B cell (primary cell): ENCODE measurements around the gene DLX3. TPM values are rescaled to one million over a fixed set of nuclear protein-coding genes. Genes with fewer than 3 reads are reported as not detected.
A peak's percentile ranks its signal among the peaks of the same experiment; 100 is the strongest.

ENCODE experiments used
- ATAC-seq: fragments of 200-7000 bp; cut with Tn5 transposase; one replicate; pipeline ENCODE4 v1.10.0; 2021; ENCODE audit warnings: low read depth, mild to moderate bottlenecking, moderate number of reproducible peaks, moderate library complexity
- CTCF ChIA-PET: fragments of 350-600 bp; sonication (Branson Sonifier 250); formaldehyde crosslinking; loops from one replicate; lab custom pipeline; 2021; ENCODE audit warnings: antibody characterized with exemption, inconsistent platforms; lab: Charles Lee
- POLR2A ChIA-PET: fragments of 350-600 bp; sonication (Branson Sonifier 250); formaldehyde crosslinking; loops from one replicate; lab custom pipeline; 2021; ENCODE audit warnings: antibody characterized with exemption; lab: Charles Lee
- DNase-seq: peaks from one replicate; pipeline ENCODE4 v3.0.0; 2013
- H2AFZ ChIP-seq: 2 replicates; pipeline ENCODE4 v1.6.1; 2012; ENCODE audit warnings: mild to moderate bottlenecking, low read depth, low read length; ENCODE audit not compliant: insufficient read depth, poor library complexity, severe bottlenecking
- H3K27ac ChIP-seq, 2 donors: 1 replicate in 1 of 2; 2 replicates in 1 of 2; pipeline ENCODE4 v1.5.1; 2012 to 2013; ENCODE audit warnings: low read length in 2 of 2, mild to moderate bottlenecking in 2 of 2, moderate library complexity in 1 of 2
- H3K27me3 ChIP-seq, 4 experiments: fragments of 200-600 bp in 1 of 4; sonication (generic) in 1 of 4; replicated peaks in 1 of 4; 1 replicate in 2 of 4; 2 replicates in 2 of 4; pipeline versions ENCODE4 v1.6.1 to v1.7.0; 2013 to 2016; ENCODE audit warnings: low read length in 3 of 4, mild to moderate bottlenecking in 2 of 4, mixed read lengths in 1 of 4, moderate library complexity in 1 of 4; ENCODE audit not compliant: insufficient read depth in 4 of 4, control insufficient read depth in 3 of 4; ENCODE audit errors: control extremely low read depth in 1 of 4
- H3K36me3 ChIP-seq, 2 experiments: replicated peaks in 1 of 2; 1 replicate in 1 of 2; 2 replicates in 1 of 2; pipeline versions ENCODE4 v1.6.1 to v1.7.1; 2013; ENCODE audit warnings: low read length in 1 of 2; ENCODE audit not compliant: insufficient read depth in 2 of 2, control insufficient read depth in 1 of 2; ENCODE audit errors: control extremely low read depth in 1 of 2, extremely low read depth in 1 of 2
- H3K4me1 ChIP-seq, 2 donors: fragments of 200-600 bp in 1 of 2; sonication (generic) in 1 of 2; 1 replicate in 1 of 2; 2 replicates in 1 of 2; pipeline versions ENCODE4 v1.5.1 to v1.6.1; 2013 to 2017; ENCODE audit warnings: low read length in 2 of 2; ENCODE audit not compliant: control insufficient read depth in 2 of 2, insufficient read depth in 2 of 2
- H3K4me2 ChIP-seq: replicated peaks from 2 replicates; pipeline ENCODE3; 2012; ENCODE audit warnings: mild to moderate bottlenecking, low read depth, low read length; ENCODE audit not compliant: poor library complexity, severe bottlenecking
- H3K4me3 ChIP-seq, 5 experiments: fragments of 200-600 bp in 1 of 5; sonication (generic) in 1 of 5; 1 replicate in 3 of 5; 2 replicates in 2 of 5; pipeline versions ENCODE4 v1.5.1 to v1.7.0; 2011 to 2016; ENCODE audit warnings: low read length in 4 of 5, mild to moderate bottlenecking in 4 of 5, low read depth in 2 of 5, control low read depth in 1 of 5, moderate library complexity in 1 of 5; ENCODE audit not compliant: insufficient read depth in 1 of 5; ENCODE audit errors: control extremely low read depth in 1 of 5, extremely low read depth in 1 of 5
- H3K79me2 ChIP-seq: fragments of 200-600 bp; sonication (generic); one replicate; pipeline ENCODE4 v1.6.0; 2016; ENCODE audit warnings: low read length; ENCODE audit not compliant: control insufficient read depth, insufficient read depth
- H3K9ac ChIP-seq: fragments of 200-600 bp; sonication (generic); 2 replicates; pipeline ENCODE4 v1.6.1; 2017; ENCODE audit warnings: mild to moderate bottlenecking, low read length, moderate library complexity
- H3K9me3 ChIP-seq, 3 donors: one replicate each; pipeline versions ENCODE4 v1.6.1 to v1.7.1; 2013; ENCODE audit warnings: low read length in 2 of 3; ENCODE audit not compliant: control insufficient read depth in 2 of 3, insufficient read depth in 1 of 3; ENCODE audit errors: control extremely low read depth in 1 of 3
- H4K20me1 ChIP-seq: 2 replicates; pipeline ENCODE4 v1.6.0; 2012; ENCODE audit warnings: mild to moderate bottlenecking, low read length; ENCODE audit not compliant: insufficient read depth, control insufficient read depth, poor library complexity, severe bottlenecking
- H3K27ac Mint-ChIP-seq: one replicate; pipeline ENCODE4 v1.8.0; 2021; ENCODE audit warnings: mixed read lengths
- H3K27me3 Mint-ChIP-seq: one replicate; pipeline ENCODE4 v1.8.0; 2021; ENCODE audit warnings: mixed read lengths
- H3K4me1 Mint-ChIP-seq: one replicate; pipeline ENCODE4 v1.8.0; 2021; ENCODE audit warnings: mixed read lengths
- H3K4me3 Mint-ChIP-seq: one replicate; pipeline ENCODE4 v1.8.0; 2021; ENCODE audit warnings: mixed read lengths
- H3K9me3 Mint-ChIP-seq: one replicate; pipeline ENCODE4 v1.8.0; 2022; ENCODE audit warnings: mixed read lengths; ENCODE audit not compliant: insufficient read depth
- EZH2 ChIP-seq: IDR thresholded peaks from 2 replicates; pipeline ENCODE4 v1.6.1; 2012; ENCODE audit warnings: borderline replicate concordance, low read depth, mild to moderate bottlenecking, moderate library complexity, low read length; ENCODE audit not compliant: insufficient read depth, poor library complexity, severe bottlenecking
- WGBS: methylation state at CpG from one replicate; pipeline ENCODE4 v1.1.5; 2013; ENCODE audit warnings: missing lambda C conversion rate; ENCODE audit not compliant: insufficient coverage; 5-methylcytosine and 5-hydroxymethylcytosine counted together
- intact Hi-C: fragments of 100-400 bp; cut with micrococcal nuclease; formaldehyde crosslinking; loops from one replicate; pipeline ENCODE4 v1.10.0; 2022
- polyA plus RNA-seq: library from polyadenylated mRNA; depleted of rRNA; stranded (reverse); fragments of >200 nt; gene quantifications from 2 replicates; pipeline ENCODE4 v1.2.3, GENCODE V29; 2012
- total RNA-seq, 2 donors: library from RNA; stranded (reverse); fragments of 120-200 nt in 1 of 2; gene quantifications; 1 replicate in 1 of 2; 2 replicates in 1 of 2; pipeline versions ENCODE4 v1.2.3 to v1.2.4, GENCODE V29; 2013 to 2022
- TF ChIP-seq, protein P1 (sequence below): fragments of 200-600 bp; IDR thresholded peaks from one replicate; pipeline ENCODE4 v1.8.0; 2022; ENCODE audit warnings: antibody characterized with exemption, mild to moderate bottlenecking

The DLX3 gene
- total and polyA plus RNA-seq, 2 donors (not counting 1 experiment from before 2014, with no cell fraction given) = not detected

DNA sequence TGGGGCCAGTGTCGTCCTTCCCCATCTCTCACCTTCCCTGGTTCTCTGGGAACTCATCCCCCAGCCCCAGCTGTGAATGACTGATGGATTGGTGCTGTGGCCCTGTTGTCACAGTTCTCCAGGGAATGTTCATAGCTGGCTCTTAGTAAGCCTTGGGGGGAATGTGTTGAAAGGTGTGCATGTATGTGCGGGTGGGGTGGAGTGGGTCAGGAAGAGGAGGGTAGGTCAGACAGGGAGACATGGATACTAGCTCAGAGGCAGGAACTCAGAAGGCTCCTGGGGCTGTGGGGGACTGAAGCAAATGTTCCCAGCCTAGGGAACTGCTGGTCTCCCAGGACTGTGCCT is 21.8 kb downstream of the DLX3 start:
- POLR2A ChIA-PET = no interaction called here
- H3K27ac ChIP-seq = no peak overlapping the region
- H3K27me3 ChIP-seq = peaks cover 0 to 85% (median 47%) of the 10 kb centered on the region in 4 experiments
- Mint-ChIP-seq H3K4me1 (peaks cover 26% of the 10 kb centered on the region), H3K9me3 (no peaks in the 10 kb centered on the region), H3K27ac (no peak overlapping the region), H3K27me3 (peaks cover 69% of the 10 kb centered on the region), H3K4me3 (no peak overlapping the region)
- no peak for TF ChIP-seq EZH2
- TF ChIP-seq, protein P1, sequence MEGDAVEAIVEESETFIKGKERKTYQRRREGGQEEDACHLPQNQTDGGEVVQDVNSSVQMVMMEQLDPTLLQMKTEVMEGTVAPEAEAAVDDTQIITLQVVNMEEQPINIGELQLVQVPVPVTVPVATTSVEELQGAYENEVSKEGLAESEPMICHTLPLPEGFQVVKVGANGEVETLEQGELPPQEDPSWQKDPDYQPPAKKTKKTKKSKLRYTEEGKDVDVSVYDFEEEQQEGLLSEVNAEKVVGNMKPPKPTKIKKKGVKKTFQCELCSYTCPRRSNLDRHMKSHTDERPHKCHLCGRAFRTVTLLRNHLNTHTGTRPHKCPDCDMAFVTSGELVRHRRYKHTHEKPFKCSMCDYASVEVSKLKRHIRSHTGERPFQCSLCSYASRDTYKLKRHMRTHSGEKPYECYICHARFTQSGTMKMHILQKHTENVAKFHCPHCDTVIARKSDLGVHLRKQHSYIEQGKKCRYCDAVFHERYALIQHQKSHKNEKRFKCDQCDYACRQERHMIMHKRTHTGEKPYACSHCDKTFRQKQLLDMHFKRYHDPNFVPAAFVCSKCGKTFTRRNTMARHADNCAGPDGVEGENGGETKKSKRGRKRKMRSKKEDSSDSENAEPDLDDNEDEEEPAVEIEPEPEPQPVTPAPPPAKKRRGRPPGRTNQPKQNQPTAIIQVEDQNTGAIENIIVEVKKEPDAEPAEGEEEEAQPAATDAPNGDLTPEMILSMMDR = no peak
- no peak overlapping the region for H3K4me2 ChIP-seq
- no peak overlapping the region for H2AFZ ChIP-seq
- H3K36me3 ChIP-seq = no peaks in the 10 kb centered on the region
- H3K79me2 ChIP-seq = no peaks in the 10 kb centered on the region
- H3K9me3 ChIP-seq = peaks cover 0 to 34% (median 0%) of the 10 kb centered on the region in 3 donors
- CTCF ChIA-PET = interaction anchor here (1.4 to 3.9 kb wide), 2 partner anchors 14 to 24 kb away, joined by 3 to 24 read pairs; partner anchors contain the start of gene DLX3
- no peak for DNase-seq
- H3K4me3 ChIP-seq = no peak overlapping the region
- WGBS = 40% methylated on average over 1 of the region's 2 CpGs
- peaks cover 38 to 43% of the 10 kb centered on the region in 2 donors for H3K4me1 ChIP-seq
- no peaks in the 10 kb centered on the region for H4K20me1 ChIP-seq
- no peak for ATAC-seq
- no peak overlapping the region for H3K9ac ChIP-seq
- intact Hi-C loops = no loop called here

DNA sequence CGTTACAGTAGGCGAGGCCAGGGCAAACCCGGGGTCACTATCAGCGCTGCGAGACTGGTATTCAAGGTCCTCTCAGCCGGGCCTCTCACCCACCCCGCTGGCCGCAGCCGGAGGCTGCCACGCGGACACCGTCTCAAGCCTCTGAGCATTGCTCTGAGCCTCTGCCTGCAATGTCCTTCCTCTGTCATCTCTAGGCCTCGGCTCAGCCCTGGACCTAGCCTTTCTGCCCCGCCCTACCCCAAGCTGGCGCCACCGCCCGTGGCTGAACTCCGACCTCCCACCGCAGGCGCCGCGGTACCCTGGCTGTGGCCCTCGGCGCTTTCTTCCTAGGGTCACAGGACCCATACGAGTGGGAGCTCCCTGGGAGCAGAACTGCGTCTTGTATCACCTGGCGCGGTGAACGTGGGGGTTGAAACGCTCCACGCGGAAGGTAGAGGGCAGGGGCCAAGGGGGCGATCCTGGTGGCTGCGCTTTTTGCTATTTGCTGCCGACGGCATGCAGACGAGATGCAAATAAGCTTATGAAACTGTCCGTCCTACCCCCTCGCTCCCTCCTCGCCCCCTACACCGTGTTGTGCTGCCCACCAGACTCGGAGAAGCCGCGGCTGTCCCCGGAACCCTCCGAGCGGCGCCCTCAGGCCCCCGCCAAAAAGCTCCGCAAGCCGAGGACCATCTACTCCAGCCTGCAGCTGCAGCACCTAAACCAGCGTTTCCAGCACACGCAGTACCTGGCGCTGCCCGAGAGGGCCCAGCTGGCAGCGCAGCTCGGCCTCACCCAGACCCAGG is 22.3 kb downstream of the DLX3 start:
- Mint-ChIP-seq H3K27me3 (peaks cover 71% of the 10 kb centered on the region), H3K4me3 (no peak overlapping the region), H3K4me1 (peaks cover 29% of the 10 kb centered on the region), H3K9me3 (no peaks in the 10 kb centered on the region), H3K27ac (no peak overlapping the region)
- H3K36me3 ChIP-seq = no peaks in the 10 kb centered on the region
- ChIA-PET CTCF (interaction anchor here (1.4 to 3.9 kb wide), 2 partner anchors 15 to 24 kb away, joined by 3 to 24 read pairs; partner anchors contain the start of gene DLX3), POLR2A (no interaction called here)
- 9% methylated on average over 53 of the region's 57 CpGs for WGBS
- DNase-seq (no peak), ATAC-seq (no peak)
- no peaks in the 10 kb centered on the region for H3K79me2 ChIP-seq
- H3K4me3 ChIP-seq = no peak overlapping the region
- peak overlapping the region; percentile 51 for H3K4me2 ChIP-seq
- no peak overlapping the region for H3K27ac ChIP-seq
- H3K27me3 ChIP-seq = peaks cover 0 to 87% (median 51%) of the 10 kb centered on the region in 4 experiments
- no peaks in the 10 kb centered on the region for H4K20me1 ChIP-seq
- H3K9me3 ChIP-seq = peaks cover 0 to 36% (median 0%) of the 10 kb centered on the region in 3 donors
- no peak for TF ChIP-seq EZH2
- TF ChIP-seq, protein P1 = no peak
- intact Hi-C loops = no loop called here
- H2AFZ ChIP-seq = peak overlapping the region; percentile 15
- H3K4me1 ChIP-seq = peaks cover 41 to 47% of the 10 kb centered on the region in 2 donors
- H3K9ac ChIP-seq = no peak overlapping the region
